HG03457 (cell line): ENCODE data around the gene NLRP6.
A peak's percentile ranks its signal among the peaks of the same experiment; 100 is the strongest.
"Not testable (repeated sequence)": the region's sequence is repeated elsewhere in the genome, so short reads cannot be mapped to it uniquely, and the experiment has no call there.

ENCODE experiments used
- ATAC-seq: cut with Tn5 transposase; IDR thresholded peaks from one replicate; pipeline ENCODE4 v1.9.1; 2021; ENCODE audit warnings: moderate number of reproducible peaks; ENCODE audit not compliant: unreplicated experiment

Gene NLRP6

DNA sequence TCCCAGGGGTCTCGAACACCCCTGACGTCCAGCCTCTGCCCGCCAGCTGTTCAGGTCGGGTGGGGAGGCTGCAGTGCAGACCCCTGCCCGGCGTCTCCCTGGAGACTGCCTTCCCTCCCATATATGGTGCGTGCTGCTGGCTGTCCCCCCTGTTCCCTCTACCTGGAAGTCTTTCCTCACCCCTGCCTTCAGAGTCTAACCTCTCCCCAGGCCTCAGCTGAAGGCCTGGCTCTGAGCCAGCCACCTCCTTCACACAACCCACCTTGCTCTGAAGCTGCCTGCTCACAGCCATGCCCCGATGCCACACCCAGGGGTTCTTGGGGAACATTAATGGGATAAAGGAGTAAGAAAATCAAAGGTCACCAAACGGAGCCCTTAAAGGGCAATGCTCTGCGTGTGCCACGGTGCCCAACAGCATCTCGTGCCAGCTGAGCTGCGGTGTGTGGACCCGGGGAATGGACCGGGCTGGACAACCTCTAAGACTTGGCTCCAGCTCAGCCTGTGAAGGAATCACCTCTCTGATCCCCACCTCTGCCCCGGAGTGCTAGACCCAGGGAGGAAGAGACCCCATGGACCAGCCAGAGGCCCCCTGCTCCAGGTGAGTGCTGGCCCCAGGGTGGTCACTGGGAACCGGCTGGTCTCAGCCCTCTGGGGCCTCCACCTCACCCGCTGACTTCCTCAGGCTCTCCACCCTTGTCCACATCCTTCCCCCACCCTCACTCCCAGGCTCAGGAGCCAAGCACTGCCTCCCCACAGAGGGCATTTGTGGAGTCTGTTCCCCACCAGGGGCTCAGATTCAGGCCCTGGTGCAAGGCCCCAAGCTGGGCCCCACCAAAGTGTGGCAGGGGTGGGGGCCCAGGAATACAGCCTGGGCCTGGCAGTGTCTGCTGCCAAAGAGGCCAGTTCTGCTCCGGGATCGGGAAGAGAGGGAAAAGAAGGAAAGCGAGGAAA, at the start of gene NLRP6:
Gene NLRP6, plus strand, starts transcription at position 407 of the 951 bp plus-strand sequence. Its CDS starts 163 bp downstream, at position 570.
- ATAC-seq: no peak

GRCh38 chr11:230431-230830, 47.8 kb upstream of the NLRP6 start:
- no peak for ATAC-seq

DNA sequence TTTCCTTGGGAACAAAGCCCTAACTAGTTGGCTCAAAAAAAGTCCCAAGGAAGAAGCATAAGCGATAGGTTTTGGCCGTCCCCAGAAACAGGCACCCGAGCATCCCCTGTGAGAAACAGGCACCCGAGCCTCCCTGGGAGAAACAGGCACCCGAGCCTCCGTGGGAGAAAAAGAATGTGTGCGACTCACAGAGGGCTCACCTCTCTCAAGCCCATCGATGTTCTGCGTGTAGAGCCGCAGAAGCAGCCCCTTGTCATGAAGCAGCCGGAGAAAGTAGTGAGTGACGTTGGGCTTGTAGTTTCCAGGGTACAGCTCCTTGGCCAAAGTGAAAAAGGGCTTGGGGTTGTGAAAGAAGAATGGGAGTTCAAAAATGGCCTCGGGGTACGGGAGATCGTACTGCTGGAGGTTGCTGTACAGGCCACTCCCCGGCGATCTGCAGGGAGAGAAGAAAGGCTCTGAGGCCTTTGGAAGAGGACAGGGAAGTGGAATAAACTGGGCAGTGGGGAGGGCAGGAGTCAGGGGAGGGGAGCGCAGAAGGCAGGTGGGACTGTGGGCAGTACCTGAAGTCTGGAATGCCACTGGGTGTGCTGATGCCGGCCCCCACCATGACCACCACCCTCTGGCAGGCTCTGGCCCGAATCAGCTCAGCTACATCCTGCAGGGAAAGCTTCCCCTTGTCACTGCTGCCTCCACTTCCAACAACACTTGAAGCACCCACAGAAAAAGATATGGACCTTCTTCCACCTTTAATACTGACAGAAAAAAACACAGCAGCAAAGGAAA, 45.2 kb upstream of the NLRP6 start:
- no peak for ATAC-seq

- no peak for ATAC-seq
These were observed 43.0 kb upstream of the NLRP6 start for GRCh38 chr11:235180-235579.

DNA sequence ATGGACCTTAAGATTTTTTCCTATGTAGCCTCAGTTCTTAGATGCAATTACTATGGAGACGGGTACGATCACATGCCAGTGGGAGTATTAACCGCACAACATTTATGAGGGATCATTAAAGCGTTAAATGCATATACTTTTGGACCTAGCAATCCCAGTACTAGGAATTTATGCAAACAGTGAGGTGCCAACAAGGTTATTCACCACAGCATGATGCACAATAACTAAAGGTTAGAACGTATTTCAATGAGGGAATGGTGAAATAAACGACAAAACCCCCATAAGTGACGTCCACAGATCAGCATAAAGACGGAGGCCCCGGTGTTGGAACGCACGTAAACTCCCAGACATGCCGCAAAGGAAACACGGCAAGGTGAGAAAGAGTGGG, 42.6 kb upstream of the NLRP6 start:
- ATAC-seq: peak; percentile 5

GRCh38 chr11:235997-236773, 42.0 kb upstream of the NLRP6 start, which contains the start of gene SIRT3:
SIRT3 (minus strand) TSS chr11:236342; CDS start chr11:236328, 14 bp downstream.
- ATAC-seq: peak; percentile 51

GRCh38 chr11:236774-237767, 41.1 kb upstream of the NLRP6 start, which contains the start of gene PSMD13:
PSMD13 (plus strand) TSS chr11:236976; CDS start chr11:237050, 74 bp downstream.
- peak; percentile 50 for ATAC-seq

DNA sequence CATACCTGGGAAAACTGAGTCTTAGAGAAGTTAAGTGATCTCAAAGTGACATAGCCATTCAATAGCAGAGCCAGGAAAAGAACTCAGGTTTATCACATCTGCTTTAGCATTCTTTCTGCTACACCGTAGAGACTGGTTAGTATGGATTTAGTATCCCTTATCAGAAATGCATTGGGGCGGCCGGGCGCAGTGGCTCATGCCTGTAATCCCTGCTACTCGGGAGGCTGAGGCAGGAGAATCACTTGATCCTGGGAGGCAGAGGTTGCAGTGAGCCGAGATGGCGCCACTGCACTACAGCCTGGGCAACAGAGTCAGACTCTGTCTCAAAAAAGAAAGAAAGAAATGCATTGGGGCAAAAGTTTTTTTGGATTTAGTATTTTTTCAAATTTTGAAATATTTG, 39.9 kb upstream of the NLRP6 start:
- ATAC-seq: not testable (repeated sequence)

DNA sequence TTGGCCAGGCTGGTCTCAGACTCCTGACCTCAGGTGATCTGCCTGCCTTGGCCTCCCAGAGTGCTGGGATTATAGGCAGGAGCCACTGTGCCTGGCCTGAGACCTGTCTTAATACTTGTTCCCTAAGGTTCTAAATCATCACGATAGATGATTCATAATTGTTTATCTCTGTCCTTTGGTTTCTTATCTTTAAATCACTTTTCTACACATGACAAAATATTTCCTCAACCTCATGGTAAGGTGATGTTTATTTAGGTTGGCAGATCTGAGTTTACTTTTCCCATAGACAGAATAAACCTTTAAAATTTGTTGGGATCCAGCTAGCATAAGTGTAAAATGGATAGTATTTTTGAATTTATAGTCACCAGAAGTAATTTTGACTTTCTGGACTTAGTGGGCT, 37.9 kb upstream of the NLRP6 start:
- no peak for ATAC-seq

DNA sequence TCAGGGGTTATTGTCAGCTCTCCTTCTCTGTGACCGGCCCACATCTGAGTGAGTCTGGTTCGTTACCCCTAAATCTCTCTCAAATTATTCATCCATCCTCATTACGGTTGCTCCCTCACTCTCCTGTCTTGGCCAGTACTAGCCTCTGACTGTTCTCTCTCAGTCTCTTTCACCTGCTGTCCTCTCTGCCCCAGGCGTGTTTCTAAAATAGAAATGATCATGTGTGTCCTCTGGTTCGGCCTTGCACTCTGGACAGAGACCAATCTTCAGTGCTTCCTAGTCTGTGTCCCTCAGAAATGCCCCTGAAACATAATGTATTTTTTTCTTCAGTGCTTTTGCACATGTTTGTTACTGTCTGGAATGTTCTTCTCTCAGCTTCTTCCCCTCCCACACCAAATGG, 36.6 kb upstream of the NLRP6 start:
- no peak for ATAC-seq

DNA sequence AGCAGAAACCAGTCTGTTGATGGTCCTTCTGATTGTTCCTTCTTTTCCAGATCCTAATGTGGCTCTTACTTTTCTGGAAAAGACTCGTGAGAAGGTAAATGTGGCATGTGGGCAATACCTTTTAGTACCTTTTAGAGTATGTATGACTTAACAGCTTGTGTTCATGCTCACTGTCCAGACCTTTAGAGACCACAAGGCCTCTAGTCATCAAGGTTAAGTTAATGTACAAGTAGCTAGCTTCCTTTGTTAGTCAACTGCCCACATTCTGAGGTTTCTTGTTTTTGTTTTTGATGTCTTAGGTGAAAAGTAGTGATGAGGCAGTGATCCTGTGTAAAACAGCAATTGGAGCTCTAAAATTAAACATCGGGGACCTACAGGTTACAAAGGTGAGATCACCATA, 33.8 kb upstream of the NLRP6 start:
- ATAC-seq: no peak

DNA sequence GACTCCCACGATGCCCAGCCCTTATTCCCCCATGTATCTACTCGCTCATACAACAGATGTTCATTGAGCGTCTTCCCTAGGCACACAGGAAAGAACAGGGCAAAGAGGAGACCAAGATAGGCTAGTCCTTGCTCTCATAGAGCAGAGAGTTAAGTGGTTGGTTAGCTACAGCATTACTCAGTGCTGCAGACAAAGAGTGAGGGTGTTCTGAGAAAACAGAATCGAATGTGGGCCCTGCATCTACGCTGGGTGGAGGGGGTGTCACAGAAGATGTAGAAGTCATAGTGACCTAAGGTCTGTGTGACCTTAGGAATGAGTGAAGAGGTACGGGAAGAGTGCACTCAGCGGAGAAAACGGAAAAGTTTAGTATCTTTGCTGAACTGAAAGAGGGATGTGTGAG, 29.1 kb upstream of the NLRP6 start:
- no peak for ATAC-seq

GRCh38 chr11:250274-250673, 27.9 kb upstream of the NLRP6 start:
- ATAC-seq: no peak

- ATAC-seq: no peak
These were observed 27.4 kb upstream of the NLRP6 start for GRCh38 chr11:250740-251299.

- ATAC-seq: no peak
These were observed 26.7 kb upstream of the NLRP6 start for GRCh38 chr11:251550-251949.

DNA sequence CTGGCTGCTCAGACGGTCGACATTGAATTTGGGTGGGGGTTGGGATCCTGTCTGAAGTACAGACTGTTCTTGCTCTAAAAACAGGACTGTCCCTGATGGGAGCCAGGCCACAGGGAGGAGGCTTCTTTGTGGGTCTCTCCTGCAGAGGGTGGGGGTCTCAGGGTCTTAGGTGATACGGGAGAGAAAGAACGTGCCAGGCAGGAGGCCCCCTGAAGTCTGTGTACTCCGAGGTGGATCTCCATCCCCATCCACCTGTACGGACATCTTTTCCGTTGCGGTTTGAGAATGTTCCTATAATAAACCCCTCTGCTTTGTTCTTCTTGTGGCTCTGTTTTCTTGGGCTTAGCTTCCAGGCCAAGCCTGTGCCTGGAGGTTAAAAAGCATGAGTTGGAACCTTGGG, 25.5 kb upstream of the NLRP6 start:
- no peak for ATAC-seq

DNA sequence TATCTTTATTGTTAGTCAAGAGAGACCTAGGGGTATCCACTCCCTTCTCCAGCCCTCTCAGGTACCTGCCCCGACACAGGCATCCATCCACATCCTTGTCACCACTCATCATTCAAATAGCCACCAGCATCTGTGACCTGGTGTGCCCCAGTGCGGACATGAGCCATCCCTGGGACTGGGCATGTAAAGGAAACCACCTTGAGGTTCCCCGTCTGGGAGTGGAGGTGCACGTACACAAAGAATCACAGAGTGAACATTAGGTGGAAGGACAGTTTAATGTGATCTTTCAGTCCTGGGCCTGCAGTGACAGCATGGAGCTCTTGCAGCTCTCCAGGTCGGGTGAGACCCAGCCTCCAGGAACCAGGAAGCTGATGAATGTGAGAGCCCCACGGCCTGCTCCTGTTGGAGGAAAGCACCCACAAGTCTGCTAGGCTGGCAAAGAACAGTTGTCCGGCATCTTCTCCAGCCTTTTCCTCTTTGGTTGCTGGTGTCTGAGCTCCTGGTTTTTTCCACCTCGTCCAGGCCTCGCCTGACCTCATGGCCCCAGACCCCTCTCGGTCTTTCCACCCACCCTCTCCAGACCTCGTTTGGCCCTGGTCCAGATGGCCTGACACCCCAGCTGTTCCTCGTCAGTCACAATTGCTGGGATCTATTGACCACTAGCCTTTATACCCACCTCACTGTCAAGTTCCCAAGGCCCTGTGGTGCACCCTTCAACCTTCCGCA, 24.9 kb upstream of the NLRP6 start:
- ATAC-seq: no peak

DNA sequence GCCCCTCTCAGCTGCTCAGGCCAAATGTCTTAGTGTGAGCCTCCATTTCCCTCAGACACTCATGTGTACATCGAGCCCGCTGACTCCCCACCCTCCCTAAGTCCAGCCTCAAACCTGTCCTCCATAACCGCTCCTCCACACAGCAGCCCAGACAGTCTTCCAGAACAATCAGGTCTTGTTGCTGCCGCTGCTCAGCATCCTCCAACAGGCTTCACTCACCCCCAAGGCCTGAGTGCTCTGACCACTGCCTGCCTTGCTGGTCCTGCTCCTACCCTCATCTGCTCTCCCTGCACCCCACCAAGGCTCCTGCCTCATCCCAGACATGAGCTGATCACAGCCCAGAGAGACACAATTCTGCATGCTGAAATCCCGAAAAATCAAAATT, 24.3 kb upstream of the NLRP6 start:
- ATAC-seq: no peak

DNA sequence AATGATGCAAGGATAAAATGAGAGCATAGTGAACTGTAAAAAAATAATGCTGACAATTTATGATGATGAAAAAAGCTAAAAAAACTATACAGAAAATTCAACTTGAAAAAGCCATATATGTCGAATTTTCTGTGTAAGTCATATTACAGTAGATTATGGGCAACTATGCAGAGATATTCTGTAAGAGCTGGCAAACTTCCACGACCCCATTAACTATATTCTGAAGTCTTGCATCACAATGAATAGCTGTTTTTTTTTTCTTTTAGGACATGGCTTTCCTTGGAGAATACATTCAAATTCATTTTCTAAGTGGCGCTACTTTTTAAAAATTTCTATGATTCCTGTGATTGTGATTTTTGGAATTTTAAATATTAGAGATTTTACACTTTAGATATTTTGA, 23.0 kb upstream of the NLRP6 start:
- no peak for ATAC-seq
